ENCODE data around the gene INSL3.

INSL3 gene

GRCh38 chr19:17846146-17846545 is 24.8 kb upstream of the INSL3 start:
- peak; percentile 16 to 66 (median 34) for DNase-seq

- no peak for DNase-seq
These were observed 22.7 kb upstream of the INSL3 start for GRCh38 chr19:17843908-17844490.

- no peak for DNase-seq
These were observed 22.0 kb upstream of the INSL3 start for GRCh38 chr19:17843292-17843827.

- DNase-seq = no peak
These were observed 21.5 kb upstream of the INSL3 start for GRCh38 chr19:17842663-17843291.

GRCh38 chr19:17841810-17842662 is 20.7 kb upstream of the INSL3 start:
- peak in 3 of 5 donors; percentile 25 to 48 (median 44) for DNase-seq

- no peak for DNase-seq
These were observed 20.1 kb upstream of the INSL3 start for GRCh38 chr19:17841371-17841809.

GRCh38 chr19:17840019-17840418 is 18.7 kb upstream of the INSL3 start:
- no peak for DNase-seq

GRCh38 chr19:17837972-17838371 is 16.7 kb upstream of the INSL3 start:
- DNase-seq = no peak

- DNase-seq = no peak
These were observed 15.2 kb upstream of the INSL3 start for GRCh38 chr19:17836530-17836929.

GRCh38 chr19:17835182-17836006 is 14.1 kb upstream of the INSL3 start:
- no peak for DNase-seq

- peak in 1 of 5 donors; percentile 42 for DNase-seq
These were observed 13.2 kb upstream of the INSL3 start for GRCh38 chr19:17834350-17835181.

GRCh38 chr19:17832443-17833208 is 11.3 kb upstream of the INSL3 start:
- no peak for DNase-seq

GRCh38 chr19:17831419-17831888 is 10.1 kb upstream of the INSL3 start:
- DNase-seq = no peak

- DNase-seq = peak in 4 of 5 donors; percentile 33 to 50 (median 46)
These were observed 9.5 kb upstream of the INSL3 start for GRCh38 chr19:17830567-17831418.

GRCh38 chr19:17829855-17830566 is 8.7 kb upstream of the INSL3 start:
- no peak for DNase-seq

GRCh38 chr19:17826508-17827056 is 5.3 kb upstream of the INSL3 start:
- DNase-seq = no peak

- no peak for DNase-seq
These were observed 3.0 kb upstream of the INSL3 start for GRCh38 chr19:17824339-17824738.

GRCh38 chr19:17817668-17818363 is 3.5 kb downstream of the INSL3 start:
- DNase-seq = no peak
